Fibroblast of lung (primary cell): Measurements from ENCODE around the gene B9D1. TPM values are rescaled to one million over a fixed set of nuclear protein-coding genes. Genes with fewer than 3 reads are reported as not detected.
A peak's percentile ranks its signal among the peaks of the same experiment; 100 is the strongest.

ENCODE experiments used
- DNase-seq, 2 donors: peaks; one replicate each; pipeline versions ENCODE4 v3.0.0 to v3.0.0-alpha.2; 2010; ENCODE audit warnings: low read depth in 2 of 2
- H2AFZ ChIP-seq: 2 replicates; pipeline ENCODE4 v1.5.1; 2012; ENCODE audit warnings: low read length, control low read depth, inconsistent platforms
- H3K27ac ChIP-seq: 2 replicates; pipeline ENCODE4 v1.5.1; 2011; ENCODE audit warnings: low read length, control low read depth; ENCODE audit not compliant: insufficient read depth
- H3K27me3 ChIP-seq: 2 replicates; pipeline ENCODE4 v1.5.1; 2011; ENCODE audit warnings: mild to moderate bottlenecking, low read length; ENCODE audit not compliant: control insufficient read depth, insufficient read depth
- H3K36me3 ChIP-seq: 2 replicates; pipeline ENCODE4 v1.5.1; 2011; ENCODE audit warnings: low read length; ENCODE audit not compliant: control insufficient read depth, insufficient read depth
- H3K4me1 ChIP-seq: 2 replicates; pipeline ENCODE4 v1.5.1; 2011; ENCODE audit warnings: low read length; ENCODE audit not compliant: control insufficient read depth, insufficient read depth; ENCODE audit errors: extremely low read depth
- H3K4me2 ChIP-seq: 2 replicates; pipeline ENCODE4 v1.5.1; 2011; ENCODE audit warnings: low read length, control low read depth; ENCODE audit not compliant: insufficient read depth; ENCODE audit errors: extremely low read depth
- H3K4me3 ChIP-seq, 4 experiments: fragments of 200-600 bp in 1 of 4; sonication (generic) in 1 of 4; replicated peaks in 1 of 4; 2 replicates each; pipeline ENCODE4 v1.5.1; 2011 to 2016; ENCODE audit warnings: low read length in 4 of 4, low read depth in 3 of 4, mild to moderate bottlenecking in 3 of 4, control low read depth in 2 of 4, inconsistent platforms in 1 of 4, mixed read lengths in 1 of 4; ENCODE audit not compliant: insufficient read depth in 1 of 4; ENCODE audit errors: control extremely low read depth in 1 of 4
- H3K79me2 ChIP-seq: 2 replicates; pipeline ENCODE4 v1.5.1; 2012; ENCODE audit warnings: mild to moderate bottlenecking, low read length, inconsistent platforms; ENCODE audit not compliant: control insufficient read depth, insufficient read depth
- H3K9ac ChIP-seq: 2 replicates; pipeline ENCODE4 v1.5.1; 2011; ENCODE audit warnings: mild to moderate bottlenecking, low read length, control low read depth; ENCODE audit not compliant: insufficient read depth
- H3K9me3 ChIP-seq: 2 replicates; pipeline ENCODE4 v1.5.1; 2012; ENCODE audit warnings: low read depth, low read length; ENCODE audit not compliant: control insufficient read depth, insufficient read depth
- H4K20me1 ChIP-seq: 2 replicates; pipeline ENCODE4 v1.5.1; 2011; ENCODE audit warnings: low read length; ENCODE audit not compliant: control insufficient read depth, insufficient read depth; ENCODE audit errors: extremely low read depth
- CTCF ChIP-seq, 2 donors: IDR thresholded peaks in 1 of 2; conservative IDR thresholded peaks in 1 of 2; 1 replicate in 1 of 2; 2 replicates in 1 of 2; pipeline ENCODE4 v1.5.1; 2011 to 2012; ENCODE audit warnings: low read length in 2 of 2, control low read depth in 1 of 2, inconsistent platforms in 1 of 2, low read depth in 1 of 2, mild to moderate bottlenecking in 1 of 2
- EZH2 ChIP-seq: IDR thresholded peaks from 2 replicates; pipeline ENCODE4 v1.5.1; 2012; ENCODE audit warnings: low read length, control low read depth, mild to moderate bottlenecking; ENCODE audit errors: missing control alignments
- polyA plus RNA-seq, 2 donors: library from polyadenylated mRNA; depleted of rRNA in 1 of 2; stranded (reverse) in 1 of 2; unstranded in 1 of 2; fragments of >200 nt; gene quantifications; 2 replicates each; pipeline ENCODE4 v1.2.1, GENCODE V29; 2011 to 2012; ENCODE audit warnings: missing spikeins in 1 of 2
- total RNA-seq: library from RNA; depleted of rRNA; stranded (reverse); fragments of >200 nt; gene quantifications from 2 replicates; pipeline ENCODE4 v1.2.1, GENCODE V29; 2014

B9D1 gene
- total and polyA plus RNA-seq, 2 donors (not counting 1 experiment from before 2014, with no cell fraction given), result 35.7 to 38.5 TPM

- H3K4me3 ChIP-seq, result no peak overlapping the region
- peaks cover 6% of the 10 kb centered on the region for H3K4me1 ChIP-seq
- no peak overlapping the region for H3K4me2 ChIP-seq
- no peak overlapping the region for H2AFZ ChIP-seq
- H3K79me2 ChIP-seq, result no peaks in the 10 kb centered on the region
- peak in 1 of 2 donors; percentile 50 for DNase-seq
- TF ChIP-seq CTCF (conservative IDR thresholded peaks at IDR 0.05 in 1 of 2, IDR thresholded peaks at IDR 0.05 in 1 of 2; ENCODE audit: low read depth in 1 of 2, low read length in 2 of 2), result no peak
- no peak for TF ChIP-seq EZH2
- no peaks in the 10 kb centered on the region for H3K9me3 ChIP-seq
- no peak overlapping the region for H3K9ac ChIP-seq
- peak overlapping the region; percentile 7 for H3K27ac ChIP-seq
- no peaks in the 10 kb centered on the region for H4K20me1 ChIP-seq
- peaks cover 14% of the 10 kb centered on the region for H3K36me3 ChIP-seq
- no peaks in the 10 kb centered on the region for H3K27me3 ChIP-seq
Measured at GRCh38 chr17:19316761-19317358, 45.7 kb downstream of the B9D1 start.

GRCh38 chr17:19315104-19315503, 47.4 kb downstream of the B9D1 start:
- H3K9me3 ChIP-seq, result no peaks in the 10 kb centered on the region
- H2AFZ ChIP-seq, result no peak overlapping the region
- H3K36me3 ChIP-seq, result peaks cover 11% of the 10 kb centered on the region
- H3K27me3 ChIP-seq, result no peaks in the 10 kb centered on the region
- DNase-seq, result no peak
- no peak overlapping the region for H3K27ac ChIP-seq
- H3K9ac ChIP-seq, result no peak overlapping the region
- H3K4me2 ChIP-seq, result no peak overlapping the region
- no peaks in the 10 kb centered on the region for H3K79me2 ChIP-seq
- no peaks in the 10 kb centered on the region for H4K20me1 ChIP-seq
- peaks cover 6% of the 10 kb centered on the region for H3K4me1 ChIP-seq
- TF ChIP-seq CTCF (conservative IDR thresholded peaks at IDR 0.05 in 1 of 2, IDR thresholded peaks at IDR 0.05 in 1 of 2; ENCODE audit: low read depth in 1 of 2, low read length in 2 of 2) (no peak), EZH2 (no peak)
- no peak overlapping the region for H3K4me3 ChIP-seq

GRCh38 chr17:19313746-19314651, 48.5 kb downstream of the B9D1 start:
- DNase-seq, result peak in 1 of 2 donors; percentile 70
- TF ChIP-seq EZH2 (no peak), CTCF (conservative IDR thresholded peaks at IDR 0.05 in 1 of 2, IDR thresholded peaks at IDR 0.05 in 1 of 2; ENCODE audit: low read depth in 1 of 2, low read length in 2 of 2) (no peak)
- Histone ChIP-seq H3K4me2 (no peak overlapping the region), H3K9ac (no peak overlapping the region), H3K4me1 (peaks cover 6% of the 10 kb centered on the region), H3K27ac (no peak overlapping the region), H3K36me3 (peaks cover 9% of the 10 kb centered on the region), H3K79me2 (no peaks in the 10 kb centered on the region), H3K27me3 (no peaks in the 10 kb centered on the region), H2AFZ (no peak overlapping the region), H3K4me3 (no peak overlapping the region), H4K20me1 (no peaks in the 10 kb centered on the region), H3K9me3 (no peaks in the 10 kb centered on the region)
